GM12878 (cell line): ENCODE measurements around the gene S1PR2. TPM values are rescaled to one million over a fixed set of nuclear protein-coding genes. Genes with fewer than 3 reads are reported as not detected.

Experiments
- ATAC-seq: fragments of 200-7000 bp; cut with Tn5 transposase; 3 replicates; pipeline ENCODE4 v1.9.1; 2020; ENCODE audit warnings: mild to moderate bottlenecking, moderate library complexity
- BruUV-seq: library from RNA; stranded (reverse); fragments of 400-500 nt; replicated peaks from 2 replicates; lab custom pipeline; 2021; lab: Mats Ljungman, UMichigan
- CTCF ChIA-PET: fragments of 300-600 bp; sonication (Branson Sonifier 250); formaldehyde crosslinking; extraction: SDS; loops from one replicate; lab custom pipeline; 2021; ENCODE audit warnings: inconsistent platforms; lab: Yijun Ruan, JAX
- POLR2A ChIA-PET: fragments of 350-600 bp; formaldehyde crosslinking; extraction: SDS; loops from one replicate; lab custom pipeline; 2021; ENCODE audit warnings: inconsistent platforms; lab: Charles Lee
- RAD21 ChIA-PET: fragments of 300-600 bp; sonication (Branson Sonifier 250); formaldehyde crosslinking; loops from one replicate; lab custom pipeline; 2023; ENCODE audit warnings: antibody characterized with exemption; ENCODE audit not compliant: unreplicated experiment; lab: Charles Lee
- SMC1A ChIA-PET: fragments of 300-600 bp; sonication (Branson Sonifier 250); formaldehyde crosslinking; loops from one replicate; lab custom pipeline; 2023; ENCODE audit not compliant: unreplicated experiment, uncharacterized antibody; lab: Charles Lee
- DNase-seq: peaks from one replicate; pipeline ENCODE4 v3.0.0-alpha.2; 2011; ENCODE audit warnings: low read depth, low spot score
- FAIRE-seq: peaks from 3 replicates; lab custom pipeline; 2011; peaks lifted over from hg19 to GRCh38; lab: Jason Lieb, UNC
- H2AFZ ChIP-seq: 2 replicates; pipeline ENCODE4 v1.6.0; 2011; ENCODE audit warnings: low read depth, low read length, control low read depth; ENCODE audit not compliant: control insufficient read depth
- H3K27ac ChIP-seq: 2 replicates; pipeline ENCODE4 v1.5.1; 2011; ENCODE audit warnings: control low read depth; ENCODE audit not compliant: control insufficient read depth, insufficient read depth
- H3K27me3 ChIP-seq, 2 experiments: replicated peaks in 1 of 2; 2 replicates each; pipeline versions ENCODE4 v1.6.0 to v1.6.1; 2011; ENCODE audit warnings: low read length in 1 of 2; ENCODE audit not compliant: control insufficient read depth in 2 of 2, insufficient read depth in 2 of 2
- H3K36me3 ChIP-seq, 2 experiments: 2 replicates each; pipeline ENCODE4 v1.5.1; 2011; ENCODE audit warnings: low read length in 1 of 2; ENCODE audit not compliant: control insufficient read depth in 2 of 2, insufficient read depth in 2 of 2
- H3K4me1 ChIP-seq: 2 replicates; pipeline ENCODE4 v1.6.1; 2011; ENCODE audit warnings: mild to moderate bottlenecking, low read length, moderate library complexity, mixed read lengths; ENCODE audit not compliant: control insufficient read depth, insufficient read depth
- H3K4me2 ChIP-seq: 2 replicates; pipeline ENCODE4 v1.6.0; 2011; ENCODE audit warnings: control low read depth; ENCODE audit not compliant: control insufficient read depth, insufficient read depth
- H3K4me3 ChIP-seq: fragments of 200-600 bp; sonication (generic); 2 replicates; pipeline ENCODE4 v1.5.1; 2016
- H3K79me2 ChIP-seq: 2 replicates; pipeline ENCODE4 v1.6.0; 2011; ENCODE audit warnings: low read length; ENCODE audit not compliant: control insufficient read depth, insufficient read depth
- H3K9ac ChIP-seq: 2 replicates; pipeline ENCODE4 v1.8.0; 2011; ENCODE audit warnings: low read length, control low read depth, mixed read lengths; ENCODE audit not compliant: control insufficient read depth, insufficient read depth
- H3K9me3 ChIP-seq: replicated peaks from 3 replicates; pipeline ENCODE4 v1.5.1; 2011; ENCODE audit warnings: mild to moderate bottlenecking, low read length; ENCODE audit not compliant: control insufficient read depth, insufficient read depth
- H4K20me1 ChIP-seq: 2 replicates; pipeline ENCODE4 v1.6.0; 2011; ENCODE audit not compliant: control insufficient read depth, insufficient read depth
- CBX5 ChIP-seq: sonication (generic); IDR thresholded peaks from 2 replicates; pipeline ENCODE4 v1.6.1; 2016; ENCODE audit warnings: low read depth, moderate library complexity, mild to moderate bottlenecking, inconsistent platforms
- CHD2 ChIP-seq: IDR thresholded peaks from 2 replicates; pipeline ENCODE4 v1.6.1; 2011; ENCODE audit warnings: low read depth, low read length, improper control_type of control experiment, borderline replicate concordance
- FOS ChIP-seq: IDR thresholded peaks from 3 replicates; pipeline ENCODE4 v1.6.1; 2011; ENCODE audit warnings: borderline replicate concordance; ENCODE audit not compliant: insufficient read length; ENCODE audit errors: extremely low read depth
- GABPA ChIP-seq: IDR thresholded peaks from 2 replicates; pipeline ENCODE4 v1.6.1; 2014; ENCODE audit warnings: antibody characterized with exemption, low read depth, mild to moderate bottlenecking, inconsistent platforms
- MTA3 ChIP-seq: IDR thresholded peaks from 2 replicates; pipeline ENCODE4 v1.6.1; 2012; ENCODE audit warnings: low read length, inconsistent platforms, borderline replicate concordance
- NFXL1 ChIP-seq: fragments of 450-650 bp; IDR thresholded peaks from 2 replicates; pipeline ENCODE4 v1.6.1; 2017; ENCODE audit warnings: antibody characterized with exemption, mild to moderate bottlenecking, borderline replicate concordance
- NR2F1 ChIP-seq: fragments of 450-650 bp; conservative IDR thresholded peaks from 2 replicates; pipeline ENCODE4 v1.6.1; 2017; ENCODE audit warnings: mild to moderate bottlenecking
- SIX5 ChIP-seq: IDR thresholded peaks from 2 replicates; pipeline ENCODE4 v1.6.1; 2011; ENCODE audit warnings: mild to moderate bottlenecking, low read depth, low read length, moderate library complexity; ENCODE audit not compliant: severe bottlenecking
- TARDBP ChIP-seq: IDR thresholded peaks from 2 replicates; pipeline ENCODE4 v1.6.1; 2016; ENCODE audit warnings: borderline replicate concordance
- TCF12 ChIP-seq: IDR thresholded peaks from 2 replicates; pipeline ENCODE4 v1.6.1; 2011; ENCODE audit warnings: low read depth, mild to moderate bottlenecking, low read length
- YBX1 ChIP-seq: fragments of 450-650 bp; IDR thresholded peaks from 2 replicates; pipeline ENCODE4 v1.6.1; 2016; ENCODE audit warnings: antibody characterized with exemption
- ZNF24 ChIP-seq: fragments of 450-650 bp; IDR thresholded peaks from 2 replicates; pipeline ENCODE4 v1.6.1; 2017; ENCODE audit warnings: antibody characterized with exemption, mild to moderate bottlenecking
- WGBS: methylation state at CpG from one replicate; pipeline ENCODE4 v1.1.6; 2016; ENCODE audit warnings: low lambda C conversion rate; ENCODE audit not compliant: insufficient replicate concordance, insufficient coverage; ENCODE audit errors: missing lambda C conversion rate; 5-methylcytosine and 5-hydroxymethylcytosine counted together
- in situ Hi-C: fragments of 300-500 bp; cut with MboI; formaldehyde crosslinking; loops from 9 replicates; pipeline ENCODE4 v1.14.3; 2018; ENCODE audit warnings: mixed read lengths
- intact Hi-C: fragments of 100-400 bp; cut with micrococcal nuclease; formaldehyde crosslinking; loops from one replicate; pipeline ENCODE4 v1.14.2; 2022; ENCODE audit not compliant: unreplicated experiment
- polyA plus RNA-seq, 11 experiments: library from polyadenylated mRNA; depleted of rRNA in 4 of 11; unstranded in 6 of 11; stranded (reverse) in 5 of 11; fragments of >200 nt; fragmentation: Nextera tagmentation in 4 of 11; fragmentation: Illumina TruSeq in 1 of 11; extraction: Ambion mirVana in 4 of 11; extraction: Trizol in 1 of 11; gene quantifications; 1 replicate in 1 of 11; 2 replicates in 10 of 11; pipeline versions ENCODE4 v1.2.1 to v1.2.3, GENCODE V29; 2011 to 2016; ENCODE audit warnings: inconsistent platforms in 2 of 11, missing spikeins in 2 of 11, low read depth in 1 of 11
- total RNA-seq, 4 experiments: library from RNA; depleted of rRNA in 3 of 4; stranded (reverse); fragments of >200 nt in 3 of 4; fragmentation: Illumina TruSeq in 1 of 4; extraction: Trizol in 1 of 4; gene quantifications; 2 replicates each; pipeline versions ENCODE4 v1.2.1 to v1.2.3, GENCODE V29; 2013 to 2021
- TF ChIP-seq, protein P1 (sequence below): fragments of 150-350 bp; IDR thresholded peaks from 2 replicates; pipeline ENCODE4 v1.6.1; 2016; ENCODE audit warnings: low read depth, low read length
- TF ChIP-seq, protein P2 (sequence below), 3 experiments: IDR thresholded peaks in 2 of 3; conservative IDR thresholded peaks in 1 of 3; 2 replicates each; pipeline ENCODE4 v1.5.1; 2011; ENCODE audit warnings: low read depth in 3 of 3, low read length in 3 of 3, mild to moderate bottlenecking in 3 of 3, control low read depth in 2 of 3, moderate library complexity in 2 of 3, inconsistent platforms in 1 of 3, mixed read lengths in 1 of 3; ENCODE audit not compliant: control insufficient read depth in 2 of 3, insufficient read depth in 1 of 3; ENCODE audit errors: extremely low read depth in 1 of 3

The S1PR2 gene
- total and polyA plus RNA-seq, 10 of the 15 experiments (the other 5 are each of a cell fraction or from before 2014, with no cell fraction given), result 4.9 to 26.8 (median 11.6) TPM

DNA sequence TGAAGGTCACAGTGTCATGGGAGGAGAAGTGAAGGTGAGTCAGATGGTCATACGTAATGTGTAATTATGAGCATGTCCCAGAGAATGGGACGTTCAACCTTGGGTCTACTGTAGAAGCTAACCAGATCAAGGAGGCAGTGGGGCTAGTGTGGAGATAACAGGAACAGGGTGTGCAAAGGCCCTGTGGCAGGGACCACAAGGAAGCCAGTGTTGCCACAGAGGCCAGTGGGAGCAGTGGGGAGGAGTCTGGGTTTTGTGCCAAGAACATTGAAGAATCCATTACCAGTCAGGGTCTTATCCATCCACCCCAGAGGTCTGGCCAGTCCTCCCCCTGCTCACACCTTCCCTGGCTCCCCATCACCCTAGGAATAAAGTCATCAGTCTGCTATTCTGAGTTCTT lies 24.2 kb upstream of the S1PR2 start:
- ChIA-PET SMC1A (no interaction called here), RAD21 (no interaction called here), CTCF (interaction anchor here (1.2 to 1.7 kb wide), 2 partner anchors 133 to 135 kb away, joined by 4 to 5 read pairs; no protein-coding TSS in a partner anchor), POLR2A (no interaction called here)
- Histone ChIP-seq H3K27me3 (no peaks in the 10 kb centered on the region), H3K79me2 (peaks cover 22% of the 10 kb centered on the region), H2AFZ (no peak overlapping the region), H3K4me2 (no peak overlapping the region), H3K9ac (no peak overlapping the region), H3K9me3 (no peaks in the 10 kb centered on the region; the same call in 2 of the 3 replicates), H3K36me3 (peaks cover 22 to 23% of the 10 kb centered on the region in 2 experiments; a peak in 3 of 4 replicates), H3K4me3 (no peak overlapping the region), H3K4me1 (peaks cover 16% of the 10 kb centered on the region), H3K27ac (no peak overlapping the region), H4K20me1 (no peaks in the 10 kb centered on the region)
- BruUV-seq, result TSS peak; percentile 48
- TF ChIP-seq TARDBP (no peak), ZNF24 (no peak), MTA3 (no peak), YBX1 (no peak), NFXL1 (no peak), CHD2 (no peak), SIX5 (no peak), FOS (no peak)
- ATAC-seq, result no peak
- in situ Hi-C loops, result loop anchor here (5.0 kb wide), 1 partner anchor 318 kb away; the partner anchor contains the start of gene OLFM2
- FAIRE-seq, result no peak
- WGBS, result 64% methylated on average over 2 of the region's 2 CpGs
- intact Hi-C loops, result no loop called here
- no peak for DNase-seq

DNA sequence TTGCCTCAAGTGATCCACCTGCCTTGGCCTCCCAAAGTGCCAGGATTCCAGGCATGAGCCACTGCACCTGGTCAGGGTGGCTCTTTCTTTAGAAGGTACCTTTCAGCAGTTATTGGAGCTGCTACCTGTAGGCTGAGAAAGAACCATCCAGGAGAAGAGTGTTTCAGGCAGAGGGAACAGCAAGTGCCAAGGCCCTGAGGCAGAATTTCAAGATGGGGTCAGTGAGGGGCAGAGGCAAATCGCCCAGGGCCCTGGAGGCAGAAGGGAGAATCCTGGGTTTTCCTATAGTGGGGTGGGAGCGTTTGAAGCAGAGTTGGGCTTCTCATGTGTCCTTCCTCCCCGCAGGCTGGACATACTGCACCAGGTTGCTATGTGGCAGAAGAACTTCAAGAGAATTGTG lies 23.1 kb upstream of the S1PR2 start:
- FAIRE-seq, result no peak
- Histone ChIP-seq H3K36me3 (peaks cover 21 to 22% of the 10 kb centered on the region in 2 experiments; a peak in 3 of 4 replicates), H3K4me3 (no peak overlapping the region), H3K9me3 (no peaks in the 10 kb centered on the region; the same call in 2 of the 3 replicates), H3K27ac (no peak overlapping the region), H4K20me1 (no peaks in the 10 kb centered on the region), H3K79me2 (peaks cover 22% of the 10 kb centered on the region), H3K4me1 (peaks cover 12% of the 10 kb centered on the region), H3K27me3 (no peaks in the 10 kb centered on the region), H3K4me2 (no peak overlapping the region), H3K9ac (no peak overlapping the region), H2AFZ (no peak overlapping the region)
- ChIA-PET POLR2A (no interaction called here), CTCF (interaction anchor here (0.6 to 1.7 kb wide), 2 partner anchors 92 to 136 kb away, joined by 3 to 5 read pairs; no protein-coding TSS in a partner anchor), RAD21 (interaction anchor here (0.9 kb wide), 1 partner anchor 134 kb away, joined by 3 read pairs; no protein-coding TSS in a partner anchor), SMC1A (no interaction called here)
- in situ Hi-C loops (no loop called here), intact Hi-C loops (loop anchor here (5.0 kb wide), 1 partner anchor 132 kb away; no protein-coding TSS in a partner anchor)
- 100% methylated on average over 3 of the region's 3 CpGs for WGBS
- no peak for DNase-seq
- no TSS peak for BruUV-seq
- ATAC-seq, result no peak
- TF ChIP-seq, protein P1, sequence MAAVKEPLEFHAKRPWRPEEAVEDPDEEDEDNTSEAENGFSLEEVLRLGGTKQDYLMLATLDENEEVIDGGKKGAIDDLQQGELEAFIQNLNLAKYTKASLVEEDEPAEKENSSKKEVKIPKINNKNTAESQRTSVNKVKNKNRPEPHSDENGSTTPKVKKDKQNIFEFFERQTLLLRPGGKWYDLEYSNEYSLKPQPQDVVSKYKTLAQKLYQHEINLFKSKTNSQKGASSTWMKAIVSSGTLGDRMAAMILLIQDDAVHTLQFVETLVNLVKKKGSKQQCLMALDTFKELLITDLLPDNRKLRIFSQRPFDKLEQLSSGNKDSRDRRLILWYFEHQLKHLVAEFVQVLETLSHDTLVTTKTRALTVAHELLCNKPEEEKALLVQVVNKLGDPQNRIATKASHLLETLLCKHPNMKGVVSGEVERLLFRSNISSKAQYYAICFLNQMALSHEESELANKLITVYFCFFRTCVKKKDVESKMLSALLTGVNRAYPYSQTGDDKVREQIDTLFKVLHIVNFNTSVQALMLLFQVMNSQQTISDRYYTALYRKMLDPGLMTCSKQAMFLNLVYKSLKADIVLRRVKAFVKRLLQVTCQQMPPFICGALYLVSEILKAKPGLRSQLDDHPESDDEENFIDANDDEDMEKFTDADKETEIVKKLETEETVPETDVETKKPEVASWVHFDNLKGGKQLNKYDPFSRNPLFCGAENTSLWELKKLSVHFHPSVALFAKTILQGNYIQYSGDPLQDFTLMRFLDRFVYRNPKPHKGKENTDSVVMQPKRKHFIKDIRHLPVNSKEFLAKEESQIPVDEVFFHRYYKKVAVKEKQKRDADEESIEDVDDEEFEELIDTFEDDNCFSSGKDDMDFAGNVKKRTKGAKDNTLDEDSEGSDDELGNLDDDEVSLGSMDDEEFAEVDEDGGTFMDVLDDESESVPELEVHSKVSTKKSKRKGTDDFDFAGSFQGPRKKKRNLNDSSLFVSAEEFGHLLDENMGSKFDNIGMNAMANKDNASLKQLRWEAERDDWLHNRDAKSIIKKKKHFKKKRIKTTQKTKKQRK, result no peak
- TF ChIP-seq TCF12, result no peak
- no peak for TF ChIP-seq NR2F1
- TF ChIP-seq, protein P2, sequence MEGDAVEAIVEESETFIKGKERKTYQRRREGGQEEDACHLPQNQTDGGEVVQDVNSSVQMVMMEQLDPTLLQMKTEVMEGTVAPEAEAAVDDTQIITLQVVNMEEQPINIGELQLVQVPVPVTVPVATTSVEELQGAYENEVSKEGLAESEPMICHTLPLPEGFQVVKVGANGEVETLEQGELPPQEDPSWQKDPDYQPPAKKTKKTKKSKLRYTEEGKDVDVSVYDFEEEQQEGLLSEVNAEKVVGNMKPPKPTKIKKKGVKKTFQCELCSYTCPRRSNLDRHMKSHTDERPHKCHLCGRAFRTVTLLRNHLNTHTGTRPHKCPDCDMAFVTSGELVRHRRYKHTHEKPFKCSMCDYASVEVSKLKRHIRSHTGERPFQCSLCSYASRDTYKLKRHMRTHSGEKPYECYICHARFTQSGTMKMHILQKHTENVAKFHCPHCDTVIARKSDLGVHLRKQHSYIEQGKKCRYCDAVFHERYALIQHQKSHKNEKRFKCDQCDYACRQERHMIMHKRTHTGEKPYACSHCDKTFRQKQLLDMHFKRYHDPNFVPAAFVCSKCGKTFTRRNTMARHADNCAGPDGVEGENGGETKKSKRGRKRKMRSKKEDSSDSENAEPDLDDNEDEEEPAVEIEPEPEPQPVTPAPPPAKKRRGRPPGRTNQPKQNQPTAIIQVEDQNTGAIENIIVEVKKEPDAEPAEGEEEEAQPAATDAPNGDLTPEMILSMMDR (IDR thresholded peaks at IDR 0.05 in 2 of 3, conservative IDR thresholded peaks at IDR 0.05 in 1 of 3; ENCODE audit: control insufficient read depth in 2 of 3, extremely low read depth in 1 of 3, insufficient read depth in 1 of 3, low read depth in 3 of 3, low read length in 3 of 3), result no peak
- TF ChIP-seq GABPA, result no peak
- no peak for TF ChIP-seq CBX5
